Measurements from ENCODE around the gene FAM3B. TPM values are rescaled to one million over a fixed set of nuclear protein-coding genes. Genes with fewer than 3 reads are reported as not detected.

FAM3B gene
- total and polyA plus RNA-seq, 2 experiments from 2014 or later, result 2.5 to 3.6 TPM

- Histone ChIP-seq H3K9me2 (ENCODE audit: insufficient read depth) (no peaks in the 10 kb centered on the region), H3K27ac (ENCODE audit: low read depth) (no peak overlapping the region), H3K27me3 (ENCODE audit: insufficient read depth) (no peaks in the 10 kb centered on the region), H3K4me3 (no peak overlapping the region), H3K79me2 (replicated peaks; ENCODE audit: insufficient read depth) (no peaks in the 10 kb centered on the region), H2AFZ (no peak overlapping the region), H4K20me1 (replicated peaks; ENCODE audit: insufficient read depth) (no peaks in the 10 kb centered on the region), H3K36me3 (ENCODE audit: insufficient read depth) (peaks cover 3% of the 10 kb centered on the region; the same call in 1 of the 2 replicates), H3F3A (replicated peaks; ENCODE audit: low read depth) (no peaks in the 10 kb centered on the region), H3K4me1 (ENCODE audit: insufficient read depth) (no peaks in the 10 kb centered on the region), H3K4me2 (no peak overlapping the region)
- H3K4me3 Mint-ChIP-seq, result no peak overlapping the region
- peaks cover 7% of the 10 kb centered on the region for H3K27me3 Mint-ChIP-seq (ENCODE audit: insufficient read depth, low read depth, poor library complexity)
- H3K36me3 Mint-ChIP-seq (ENCODE audit: low read depth), result peaks cover 3% of the 10 kb centered on the region
- ATAC-seq (no peak), DNase-seq (ENCODE audit: low spot score) (no peak)
- H3K9me3 Mint-ChIP-seq, result no peaks in the 10 kb centered on the region; the same call in 2 of the 3 replicates
- TF ChIP-seq NANOG (IDR thresholded peaks at IDR 0.05; ENCODE audit: borderline replicate concordance) (no peak), POLR2AphosphoS5 (IDR thresholded peaks at IDR 0.05; ENCODE audit: low read depth) (no peak), ZNF462 (CRISPR knock-in tag; IDR thresholded peaks at IDR 0.05) (no peak), ETS1 (IDR thresholded peaks at IDR 0.05) (no peak), EZH2 (IDR thresholded peaks at IDR 0.05; ENCODE audit: low read depth, unreplicated experiment) (no peak), CTCF (conservative IDR thresholded peaks at IDR 0.05; ENCODE audit: low read depth in 2 of 2) (no peak), STAT1 (IDR thresholded peaks at IDR 0.05; ENCODE audit: unreplicated experiment) (no peak)
- no peak overlapping the region for H3K27ac Mint-ChIP-seq
- H3K4me1 Mint-ChIP-seq, result peaks cover 6% of the 10 kb centered on the region
Observed at GRCh38 chr21:41397471-41397891, 80.9 kb downstream of the FAM3B start.

All from GM23338 (cell line).